RWPE1 (cell line): ENCODE measurements around the gene TSC22D3.
"Not testable (repeated sequence)": the region's sequence is repeated elsewhere in the genome, so short reads cannot be mapped to it uniquely, and the experiment has no call there.

Source experiments
- CTCF ChIA-PET: fragments of 350-600 bp; sonication (Branson Sonifier 250); formaldehyde crosslinking; extraction: SDS; loops from one replicate; lab custom pipeline; 2021; lab: Yijun Ruan, JAX
- POLR2A ChIA-PET: fragments of 400-600 bp; formaldehyde crosslinking; extraction: SDS; loops from one replicate; lab custom pipeline; 2020; ENCODE audit warnings: antibody characterized with exemption; ENCODE audit not compliant: low non-redundant PET; lab: Yijun Ruan, JAX
- DNase-seq: peaks from one replicate; pipeline ENCODE4 v3.0.0; 2012; ENCODE audit warnings: low spot score
- H3K27ac ChIP-seq: fragments of 450-650 bp; 2 replicates; pipeline ENCODE4 v1.5.1; 2017
- CTCF ChIP-seq: fragments of 450-650 bp; conservative IDR thresholded peaks from 2 replicates; pipeline ENCODE4 v1.5.1; 2017; ENCODE audit warnings: low read depth, mild to moderate bottlenecking

TSC22D3 gene

GRCh38 chrX:107673933-107674479 lies 101.6 kb downstream of the TSC22D3 start:
- CTCF ChIA-PET: interaction anchor here (0.6 kb wide), 1 partner anchor 53 kb away, joined by 4 read pairs; no protein-coding TSS in a partner anchor
- DNase-seq: no peak
- TF ChIP-seq CTCF: no peak
- H3K27ac ChIP-seq: peak overlapping the region; percentile 99
- POLR2A ChIA-PET: interaction anchor here (1.5 kb wide), 1 partner anchor 38 kb away, joined by 5 read pairs; no protein-coding TSS in a partner anchor

- H3K27ac ChIP-seq: peak overlapping the region; percentile 99
- ChIA-PET CTCF (interaction anchor here (0.8 to 1.6 kb wide), 6 partner anchors 39 to 220 kb away, joined by 3 to 12 read pairs (median 6); partner anchors contain the start of genes NCBP2L and TSC22D3), POLR2A (interaction anchor here (1.5 kb wide), 1 partner anchor 39 kb away, joined by 5 read pairs; no protein-coding TSS in a partner anchor)
- DNase-seq: no peak
- TF ChIP-seq CTCF: no peak
Measured at GRCh38 chrX:107673431-107673830, 102.2 kb downstream of the TSC22D3 start.

GRCh38 chrX:107672955-107673378 lies 102.6 kb downstream of the TSC22D3 start:
- peak overlapping the region; percentile 99 for H3K27ac ChIP-seq
- ChIA-PET CTCF (interaction anchor here (0.6 to 1.6 kb wide), 12 partner anchors 28 to 221 kb away, joined by 3 to 12 read pairs (median 5); partner anchors contain the start of genes NCBP2L and TSC22D3), POLR2A (interaction anchor here (0.6 kb wide), 1 partner anchor 17 kb away, joined by 3 read pairs; no protein-coding TSS in a partner anchor)
- TF ChIP-seq CTCF: peak; percentile 73
- DNase-seq: peak; percentile 47

- peak overlapping the region; percentile 54 for H3K27ac ChIP-seq
- CTCF ChIA-PET, DNase-seq, POLR2A ChIA-PET: not testable (repeated sequence)
Measured at GRCh38 chrX:107671256-107671655, 104.3 kb downstream of the TSC22D3 start.

- H3K27ac ChIP-seq: peak overlapping the region; percentile 54
- ChIA-PET POLR2A (no interaction called here), CTCF (no interaction called here)
- DNase-seq: no peak
- no peak for TF ChIP-seq CTCF
Measured at GRCh38 chrX:107669885-107670628, 105.5 kb downstream of the TSC22D3 start.

GRCh38 chrX:107669261-107669660 lies 106.3 kb downstream of the TSC22D3 start:
- no peak for DNase-seq
- TF ChIP-seq CTCF: no peak
- CTCF ChIA-PET: no interaction called here
- POLR2A ChIA-PET: no interaction called here
- peak overlapping the region; percentile 44 for H3K27ac ChIP-seq

GRCh38 chrX:107668710-107669109 lies 106.9 kb downstream of the TSC22D3 start:
- POLR2A ChIA-PET, CTCF ChIA-PET: not testable (repeated sequence)

More at GRCh38 chrX:107668710-107669109, 106.9 kb downstream of the TSC22D3 start:
- H3K27ac ChIP-seq: peak overlapping the region; percentile 44
- DNase-seq: not testable (repeated sequence)
